Measurements from ENCODE around the gene SUMO2. TPM values are rescaled to one million over a fixed set of nuclear protein-coding genes. Genes with fewer than 3 reads are reported as not detected.
"Not testable (repeated sequence)": the region's sequence is repeated elsewhere in the genome, so short reads cannot be mapped to it uniquely, and the experiment has no call there.

Gene SUMO2
- polyA plus RNA-seq, 4 donors: 64.3 to 305 (median 71.9) TPM

GRCh38 chr17:75159196-75160031, 23.3 kb downstream of the SUMO2 start:
- no peaks in the 10 kb centered on the region for H3K9me3 ChIP-seq (ENCODE audit: control insufficient read depth in 2 of 2, insufficient read depth in 1 of 2, low read depth in 1 of 2, low read length in 1 of 2)
- no peak overlapping the region for H3K4me3 ChIP-seq (ENCODE audit: low read depth in 1 of 3, low read length in 3 of 3)
- H3K27ac ChIP-seq (ENCODE audit: low read depth in 1 of 3, low read length in 2 of 3): peak overlapping the region in 1 of 3 donors; percentile 45
- H3K4me1 ChIP-seq (ENCODE audit: control insufficient read depth in 3 of 3, insufficient read depth in 2 of 3, low read depth in 1 of 3, low read length in 2 of 3): peaks cover 0 to 9% (median 4%) of the 10 kb centered on the region in 3 donors
- DNase-seq (peak in 1 of 2 donors; percentile 65), FAIRE-seq (no peak)
- WGBS, 3 donors: 69 to 82% (median 70%) methylated on average over 4 of the region's 4 CpGs
- peaks cover 0 to 18% (median 3%) of the 10 kb centered on the region in 3 donors for H3K36me3 ChIP-seq (ENCODE audit: control insufficient read depth in 3 of 3, insufficient read depth in 2 of 3, low read depth in 1 of 3, low read length in 3 of 3)
- H3K27me3 ChIP-seq (ENCODE audit: control insufficient read depth in 3 of 3, insufficient read depth in 3 of 3, low read length in 3 of 3): no peaks in the 10 kb centered on the region

GRCh38 chr17:75158480-75158879, 24.3 kb downstream of the SUMO2 start:
- H3K9me3 ChIP-seq (ENCODE audit: control insufficient read depth in 2 of 2, insufficient read depth in 1 of 2, low read depth in 1 of 2, low read length in 1 of 2); H3K27me3 ChIP-seq (ENCODE audit: control insufficient read depth in 3 of 3, insufficient read depth in 3 of 3, low read length in 3 of 3); FAIRE-seq; H3K27ac ChIP-seq (ENCODE audit: low read depth in 1 of 3, low read length in 2 of 3); H3K4me3 ChIP-seq (ENCODE audit: low read depth in 1 of 3, low read length in 3 of 3); H3K4me1 ChIP-seq (ENCODE audit: control insufficient read depth in 3 of 3, insufficient read depth in 2 of 3, low read depth in 1 of 3, low read length in 2 of 3); DNase-seq: not testable (repeated sequence)
- peaks cover 0 to 12% (median 0%) of the 10 kb centered on the region in 3 donors for H3K36me3 ChIP-seq (ENCODE audit: control insufficient read depth in 3 of 3, insufficient read depth in 2 of 3, low read depth in 1 of 3, low read length in 3 of 3)
- 87 to 93% (median 91%) methylated on average over 8 of the region's 8 CpGs for WGBS, 3 donors

- WGBS, 3 donors: 81 to 94% (median 92%) methylated on average over 3 of the region's 3 CpGs
- no peaks in the 10 kb centered on the region for H3K27me3 ChIP-seq (ENCODE audit: control insufficient read depth in 3 of 3, insufficient read depth in 3 of 3, low read length in 3 of 3)
- H3K36me3 ChIP-seq (ENCODE audit: control insufficient read depth in 3 of 3, insufficient read depth in 2 of 3, low read depth in 1 of 3, low read length in 3 of 3): peaks cover 0 to 2% (median 0%) of the 10 kb centered on the region in 3 donors
- H3K4me3 ChIP-seq (ENCODE audit: low read depth in 1 of 3, low read length in 3 of 3): no peak overlapping the region
- H3K4me1 ChIP-seq (ENCODE audit: control insufficient read depth in 3 of 3, insufficient read depth in 2 of 3, low read depth in 1 of 3, low read length in 2 of 3): peaks cover 1 to 16% (median 4%) of the 10 kb centered on the region in 3 donors
- FAIRE-seq: no peak
- peak overlapping the region in 1 of 3 donors; percentile 41 for H3K27ac ChIP-seq (ENCODE audit: low read depth in 1 of 3, low read length in 2 of 3)
- no peak for DNase-seq
- H3K9me3 ChIP-seq (ENCODE audit: control insufficient read depth in 2 of 2, insufficient read depth in 1 of 2, low read depth in 1 of 2, low read length in 1 of 2): no peaks in the 10 kb centered on the region
Measured at GRCh38 chr17:75155191-75155601, 27.6 kb downstream of the SUMO2 start.

- 2 to 4% (median 4%) methylated on average over 35 to 67 of the region's 67 CpGs for WGBS, 3 donors
Measured at GRCh38 chr17:75154195-75155106, 28.3 kb downstream of the SUMO2 start, which contains the start of gene JPT1. Gene JPT1, minus strand, starts transcription at chr17:75154512. Its CDS starts 115 bp downstream, at chr17:75154397.

GRCh38 chr17:75153780-75154194, 29.0 kb downstream of the SUMO2 start:
- Histone ChIP-seq H3K9me3 (ENCODE audit: control insufficient read depth in 2 of 2, insufficient read depth in 1 of 2, low read depth in 1 of 2, low read length in 1 of 2) (no peaks in the 10 kb centered on the region), H3K4me3 (ENCODE audit: low read depth in 1 of 3, low read length in 3 of 3) (peak overlapping the region; percentile 94 to 98 (median 95)), H3K36me3 (ENCODE audit: control insufficient read depth in 3 of 3, insufficient read depth in 2 of 3, low read depth in 1 of 3, low read length in 3 of 3) (peaks cover 0 to 4% (median 0%) of the 10 kb centered on the region in 3 donors), H3K27me3 (ENCODE audit: control insufficient read depth in 3 of 3, insufficient read depth in 3 of 3, low read length in 3 of 3) (no peaks in the 10 kb centered on the region), H3K4me1 (ENCODE audit: control insufficient read depth in 3 of 3, insufficient read depth in 2 of 3, low read depth in 1 of 3, low read length in 2 of 3) (peaks cover 1 to 15% (median 4%) of the 10 kb centered on the region in 3 donors), H3K27ac (ENCODE audit: low read depth in 1 of 3, low read length in 2 of 3) (peak overlapping the region; percentile 55 to 95 (median 81))
- DNase-seq (peak; percentile 34 to 71), FAIRE-seq (no peak)
- 0 to 1% (median 0%) methylated on average over 27 to 35 of the region's 35 CpGs for WGBS, 3 donors

More at GRCh38 chr17:75154195-75155106, 28.3 kb downstream of the SUMO2 start, which contains the start of gene JPT1:
- Histone ChIP-seq H3K36me3 (ENCODE audit: control insufficient read depth in 3 of 3, insufficient read depth in 2 of 3, low read depth in 1 of 3, low read length in 3 of 3) (peaks cover 0 to 2% (median 0%) of the 10 kb centered on the region in 3 donors), H3K27ac (ENCODE audit: low read depth in 1 of 3, low read length in 2 of 3) (peak within 1 kb of the TSS; percentile 66 to 95 (median 81)), H3K9me3 (ENCODE audit: control insufficient read depth in 2 of 2, insufficient read depth in 1 of 2, low read depth in 1 of 2, low read length in 1 of 2) (no peaks in the 10 kb centered on the region), H3K4me3 (ENCODE audit: low read depth in 1 of 3, low read length in 3 of 3) (peak within 1 kb of the TSS; percentile 94 to 98 (median 95)), H3K4me1 (ENCODE audit: control insufficient read depth in 3 of 3, insufficient read depth in 2 of 3, low read depth in 1 of 3, low read length in 2 of 3) (peaks cover 1 to 16% (median 4%) of the 10 kb centered on the region in 3 donors), H3K27me3 (ENCODE audit: control insufficient read depth in 3 of 3, insufficient read depth in 3 of 3, low read length in 3 of 3) (no peaks in the 10 kb centered on the region)
- FAIRE-seq (no peak), DNase-seq (peak; percentile 99 to 100)

GRCh38 chr17:75152922-75153779, 29.6 kb downstream of the SUMO2 start:
- Histone ChIP-seq H3K4me3 (ENCODE audit: low read depth in 1 of 3, low read length in 3 of 3) (peak overlapping the region; percentile 94 to 98 (median 95)), H3K36me3 (ENCODE audit: control insufficient read depth in 3 of 3, insufficient read depth in 2 of 3, low read depth in 1 of 3, low read length in 3 of 3) (peaks cover 0 to 7% (median 2%) of the 10 kb centered on the region in 3 donors), H3K27me3 (ENCODE audit: control insufficient read depth in 3 of 3, insufficient read depth in 3 of 3, low read length in 3 of 3) (no peaks in the 10 kb centered on the region), H3K27ac (ENCODE audit: low read depth in 1 of 3, low read length in 2 of 3) (peak overlapping the region; percentile 55 to 95 (median 81)), H3K4me1 (ENCODE audit: control insufficient read depth in 3 of 3, insufficient read depth in 2 of 3, low read depth in 1 of 3, low read length in 2 of 3) (peaks cover 3 to 21% (median 4%) of the 10 kb centered on the region in 3 donors), H3K9me3 (ENCODE audit: control insufficient read depth in 2 of 2, insufficient read depth in 1 of 2, low read depth in 1 of 2, low read length in 1 of 2) (no peaks in the 10 kb centered on the region)
- FAIRE-seq (no peak), DNase-seq (peak; percentile 79 to 91)
- WGBS, 3 donors: 4 to 5% (median 4%) methylated on average over 28 of the region's 28 CpGs

- Histone ChIP-seq H3K9me3 (ENCODE audit: control insufficient read depth in 2 of 2, insufficient read depth in 1 of 2, low read depth in 1 of 2, low read length in 1 of 2) (no peaks in the 10 kb centered on the region), H3K27me3 (ENCODE audit: control insufficient read depth in 3 of 3, insufficient read depth in 3 of 3, low read length in 3 of 3) (no peaks in the 10 kb centered on the region), H3K27ac (ENCODE audit: low read depth in 1 of 3, low read length in 2 of 3) (peak overlapping the region in 1 of 3 donors; percentile 55), H3K4me3 (ENCODE audit: low read depth in 1 of 3, low read length in 3 of 3) (peak overlapping the region in 2 of 3 donors; percentile 94 to 98), H3K4me1 (ENCODE audit: control insufficient read depth in 3 of 3, insufficient read depth in 2 of 3, low read depth in 1 of 3, low read length in 2 of 3) (peaks cover 3 to 25% (median 4%) of the 10 kb centered on the region in 3 donors), H3K36me3 (ENCODE audit: control insufficient read depth in 3 of 3, insufficient read depth in 2 of 3, low read depth in 1 of 3, low read length in 3 of 3) (peaks cover 1 to 11% (median 2%) of the 10 kb centered on the region in 3 donors)
- FAIRE-seq: no peak
- no peak for DNase-seq
- WGBS, 3 donors: 68 to 76% (median 75%) methylated on average over 6 of the region's 6 CpGs
Measured at GRCh38 chr17:75152523-75152921, 30.2 kb downstream of the SUMO2 start.
